Fibroblast of skin of left biceps (primary cell): ENCODE measurements around the gene ZDHHC14.
"Not testable (repeated sequence)": the region's sequence is repeated elsewhere in the genome, so short reads cannot be mapped to it uniquely, and the experiment has no call there.

Experiments
- DNase-seq, 2 experiments: peaks; one replicate each; pipeline ENCODE4 v3.0.0-alpha.2; 2013; ENCODE audit warnings: low read depth in 2 of 2

Gene ZDHHC14

DNA sequence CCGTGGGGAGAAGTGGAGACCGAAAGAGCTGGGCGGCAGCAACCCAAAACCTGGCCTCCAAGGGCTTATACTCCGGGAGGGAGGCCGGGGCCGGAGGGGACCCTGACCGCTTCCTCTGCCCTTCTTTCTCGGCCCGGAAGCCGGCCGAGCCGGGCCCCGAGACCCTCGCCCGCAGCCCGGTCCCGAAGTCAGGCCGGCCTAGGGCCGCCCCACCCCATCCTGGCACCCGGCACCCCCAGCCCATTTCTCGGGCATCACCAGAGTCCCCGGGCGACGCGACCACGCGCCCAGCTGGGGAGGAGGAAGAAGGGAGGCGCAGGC is 572 bp upstream of the ZDHHC14 start:
- DNase-seq: no peak

DNA sequence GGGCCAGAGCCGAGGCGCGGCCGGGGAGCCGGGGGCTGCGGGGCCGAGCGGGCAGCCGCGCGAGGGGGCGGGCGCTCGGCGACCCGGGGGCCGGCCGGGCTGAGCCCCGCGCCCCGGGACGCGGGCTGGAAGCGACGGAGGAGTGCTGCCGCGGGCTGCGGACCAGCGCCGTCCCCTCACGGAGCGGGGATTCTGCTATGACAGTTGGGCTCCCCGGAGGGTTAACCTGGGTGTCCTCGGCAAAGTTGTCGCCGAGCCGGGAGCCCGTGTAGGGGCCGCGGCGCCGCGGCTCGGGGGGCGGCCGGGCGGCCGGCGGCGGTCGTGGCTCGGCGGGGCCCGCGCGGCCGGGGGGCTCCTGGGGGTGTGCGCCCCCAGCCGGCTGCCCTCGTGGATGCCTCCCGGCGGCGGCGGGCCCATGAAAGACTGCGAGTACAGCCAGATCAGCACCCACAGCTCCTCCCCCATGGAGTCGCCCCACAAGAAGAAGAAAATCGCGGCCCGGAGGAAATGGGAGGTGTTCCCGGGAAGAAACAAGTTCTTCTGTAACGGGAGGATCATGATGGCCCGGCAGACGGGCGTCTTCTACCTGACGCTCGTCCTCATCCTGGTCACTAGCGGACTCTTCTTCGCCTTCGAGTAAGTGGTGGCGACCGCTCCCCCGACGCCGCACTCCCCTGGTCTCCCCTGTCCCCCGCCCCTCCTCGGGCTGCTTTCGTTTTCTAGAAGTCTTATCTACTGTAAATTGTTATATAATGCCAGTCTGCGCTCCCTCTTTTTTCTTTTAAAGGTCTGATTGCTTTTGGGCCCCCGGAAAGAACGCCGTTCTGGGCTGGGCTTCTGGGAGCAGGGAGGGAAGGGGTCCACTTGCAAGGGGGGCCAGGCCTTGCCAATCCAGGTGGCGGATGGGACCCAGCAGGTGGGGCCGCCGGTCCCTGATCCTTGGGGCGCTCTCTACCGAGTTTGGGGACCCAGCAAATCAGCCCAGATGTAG is 936 bp downstream of the ZDHHC14 start:
- peak in 1 of 2 experiments; percentile 4 for DNase-seq

DNA sequence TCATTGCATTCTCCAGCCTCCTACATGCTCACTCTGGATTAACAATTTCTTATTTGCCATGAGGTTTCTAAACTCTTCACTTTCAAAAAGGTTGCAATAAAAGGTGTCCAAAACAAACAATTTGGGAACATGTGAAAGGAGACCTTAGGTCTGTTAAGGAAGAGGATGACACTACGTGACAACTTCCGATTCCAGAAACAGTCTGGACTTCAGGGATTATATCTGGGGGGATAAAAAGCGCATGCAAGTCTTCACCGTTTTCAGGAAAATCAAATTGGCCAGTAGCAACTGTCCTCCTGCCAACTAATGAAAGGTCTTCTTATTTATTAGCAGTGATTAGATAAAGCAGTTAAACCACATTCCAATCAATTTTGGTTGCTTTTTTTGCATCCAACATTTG is 1.8 kb downstream of the ZDHHC14 start:
- no peak for DNase-seq

DNA sequence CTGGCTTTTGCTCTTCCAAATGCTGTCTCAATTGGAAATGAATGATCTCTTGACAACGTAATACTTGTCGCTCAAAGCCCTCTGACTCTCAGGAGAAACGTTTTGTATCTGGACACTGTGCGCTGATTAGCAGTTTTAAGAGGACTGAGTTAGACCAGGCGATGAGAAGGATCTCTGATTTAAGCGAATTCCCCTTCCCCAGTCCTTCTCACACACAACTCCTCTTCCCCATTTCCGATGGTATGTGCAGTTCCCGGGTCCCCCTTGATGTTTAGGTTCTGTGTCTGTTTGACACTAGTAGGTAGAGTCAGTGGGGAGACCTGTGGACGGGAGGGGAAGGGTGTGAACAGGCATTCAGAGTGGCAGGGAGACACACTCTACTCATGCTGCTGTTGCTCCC is 2.5 kb downstream of the ZDHHC14 start:
- no peak for DNase-seq

DNA sequence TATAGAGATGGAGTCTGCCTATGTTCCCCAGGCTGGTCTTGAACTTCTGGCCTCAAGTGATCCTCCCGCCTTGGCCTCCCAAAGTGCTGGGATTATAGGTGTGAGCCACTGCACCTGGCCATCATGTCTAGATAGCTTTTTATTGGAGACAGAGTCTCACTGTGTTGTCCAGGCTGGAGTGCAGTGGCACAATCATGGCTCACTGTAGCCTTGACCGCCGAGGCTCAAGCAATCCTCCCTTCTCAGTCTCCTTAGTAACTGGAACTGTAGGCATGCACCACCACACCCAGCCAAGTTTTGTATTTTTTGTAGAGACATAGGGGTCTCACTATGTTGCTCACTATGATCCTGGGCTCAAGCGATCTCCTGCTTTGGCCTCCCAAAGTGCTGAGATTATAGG is 4.0 kb downstream of the ZDHHC14 start:
- not testable (repeated sequence) for DNase-seq

DNA sequence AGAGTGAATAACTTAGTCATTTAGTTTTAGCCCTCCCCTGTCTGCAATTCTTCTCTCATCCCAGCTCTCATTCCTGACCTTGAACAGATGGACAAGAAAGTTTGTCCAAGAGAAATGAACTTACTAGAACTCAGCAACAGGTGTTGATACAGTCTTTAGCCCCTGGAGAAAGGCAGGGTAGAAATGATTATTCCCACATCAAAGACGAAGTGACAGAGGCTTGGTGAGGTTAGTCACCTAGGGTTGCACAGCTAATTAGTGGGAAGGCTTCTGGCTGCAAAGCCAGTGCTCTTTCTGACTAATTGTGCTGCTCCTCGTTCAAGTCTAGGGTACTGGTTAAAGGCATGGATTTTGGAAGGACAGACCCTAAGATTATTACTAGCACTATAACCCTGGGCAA is 4.5 kb downstream of the ZDHHC14 start:
- no peak for DNase-seq

DNA sequence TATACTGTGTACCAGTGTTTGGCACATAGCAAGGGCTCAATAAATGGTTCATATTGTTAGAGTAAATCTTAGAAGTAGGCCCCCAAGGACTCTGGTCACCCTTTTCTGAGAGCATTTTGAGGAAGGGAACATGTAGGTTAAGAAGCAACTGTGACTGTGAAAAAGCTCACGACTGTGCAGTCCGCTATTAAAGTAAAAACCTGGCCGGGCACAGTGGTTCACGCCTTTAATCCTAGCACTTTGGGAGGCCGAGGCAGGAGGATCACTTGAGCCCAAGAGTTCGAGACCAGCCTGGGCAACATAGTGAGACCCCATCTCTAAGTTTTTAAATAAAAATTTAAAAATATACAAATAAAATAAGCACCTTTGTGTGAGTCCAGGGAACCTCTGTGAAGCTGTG is 5.0 kb downstream of the ZDHHC14 start:
- DNase-seq: no peak

DNA sequence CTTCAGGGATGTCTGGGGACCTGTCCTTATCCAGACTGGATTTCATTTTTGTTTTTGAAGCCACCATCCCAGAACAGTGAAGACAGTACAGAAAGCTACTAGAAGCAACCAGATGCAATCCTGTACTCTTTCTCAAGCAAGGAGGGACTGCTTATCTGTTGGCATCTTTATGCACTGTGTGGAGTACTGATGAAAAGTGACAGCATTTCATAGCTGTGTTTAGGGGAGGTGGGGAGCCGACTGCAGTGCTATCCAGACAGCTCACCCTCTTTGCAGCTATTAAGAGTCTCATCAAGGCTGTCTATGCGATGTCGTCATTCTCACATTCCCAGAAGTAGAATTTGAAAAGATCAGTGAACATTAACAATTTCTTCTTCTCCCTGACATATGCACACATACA is 5.5 kb downstream of the ZDHHC14 start:
- no peak for DNase-seq

DNA sequence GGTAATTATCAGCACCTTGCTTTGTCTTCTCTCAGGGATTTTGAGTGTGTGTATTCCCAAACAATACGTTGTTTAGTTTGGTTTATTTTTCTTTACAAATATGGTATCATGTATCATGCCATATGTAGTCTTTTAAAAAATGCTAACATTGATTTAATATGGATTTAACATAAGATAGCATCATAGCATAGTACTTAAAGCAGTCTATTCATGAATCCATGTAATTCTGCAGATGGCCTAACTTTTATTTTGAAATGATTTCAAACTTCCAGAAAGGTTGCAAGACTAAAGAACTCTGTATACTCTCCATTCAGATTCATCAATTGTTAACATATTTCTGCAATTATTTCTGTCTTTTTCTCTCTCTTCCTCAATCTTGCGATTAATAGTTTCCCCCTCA is 7.9 kb downstream of the ZDHHC14 start:
- no peak for DNase-seq

DNA sequence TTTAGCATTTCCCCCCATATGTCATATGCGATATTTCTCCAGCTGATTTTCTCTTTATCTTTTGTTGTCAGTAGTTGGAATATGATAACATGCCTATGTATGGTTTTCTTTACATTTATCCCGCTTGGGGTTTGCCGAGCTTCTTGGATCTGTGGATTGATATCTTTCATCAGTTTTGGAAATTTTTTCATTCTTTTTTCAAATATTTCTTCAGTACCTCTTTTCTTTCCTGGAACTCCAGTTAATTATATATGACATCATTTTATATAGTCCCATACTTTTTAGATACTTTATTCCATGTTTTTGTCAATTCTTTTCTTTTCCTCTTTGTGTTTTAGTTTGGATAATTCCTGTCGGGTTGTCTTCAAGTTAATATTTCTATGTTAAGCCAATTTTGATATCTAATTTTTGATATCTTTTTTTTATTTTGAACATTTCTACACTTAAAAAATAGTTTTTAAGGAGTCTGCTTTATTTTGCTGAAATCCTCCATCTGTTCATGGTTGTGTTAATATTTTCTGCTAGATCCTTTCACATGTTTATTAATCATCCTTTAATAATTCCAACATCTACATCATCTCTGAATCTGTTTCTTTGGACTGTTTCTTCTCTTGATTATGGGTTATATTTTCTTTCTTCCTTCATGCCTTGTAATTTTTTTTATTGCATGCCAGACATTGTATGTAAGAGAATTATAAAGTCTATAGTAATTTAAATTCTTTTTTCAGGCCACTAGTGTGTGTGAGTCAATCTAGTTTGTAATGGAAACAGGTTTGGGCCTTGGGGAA is 9.5 kb downstream of the ZDHHC14 start:
- no peak for DNase-seq

DNA sequence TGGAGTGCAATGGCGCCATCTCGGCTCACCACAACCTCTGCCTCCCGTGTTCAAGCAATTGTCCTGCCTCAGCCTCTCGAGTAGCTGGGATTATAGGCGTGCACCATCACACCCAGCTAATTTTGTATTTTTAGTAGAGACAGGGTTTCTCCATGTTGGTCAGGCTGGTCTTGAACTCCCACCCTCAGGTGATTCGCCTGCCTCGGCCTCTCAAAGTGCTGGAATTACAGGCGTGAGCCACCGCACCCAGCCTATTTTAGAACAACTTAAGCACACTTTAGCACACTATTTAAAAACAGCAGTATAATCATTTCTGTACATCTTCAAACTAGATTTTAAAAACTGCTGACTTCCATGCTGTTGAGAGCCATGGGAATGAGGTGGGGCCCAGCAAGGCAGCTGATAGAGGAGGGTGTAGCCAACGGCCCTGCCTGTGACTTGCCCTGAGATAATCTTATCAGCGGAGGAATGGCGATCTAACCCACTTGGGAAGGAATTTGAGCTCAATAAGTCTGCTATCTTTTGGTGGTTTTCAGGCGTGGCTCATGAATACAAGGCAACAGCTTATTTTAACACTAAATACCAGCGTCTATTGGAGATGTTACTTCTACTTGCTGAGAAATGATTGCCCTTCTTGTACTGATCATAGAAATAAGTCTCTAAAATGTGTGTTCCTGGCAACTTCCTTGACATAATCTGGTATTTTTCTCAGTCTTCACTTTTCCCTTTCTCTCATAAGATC is 12.1 kb downstream of the ZDHHC14 start:
- no peak for DNase-seq

DNA sequence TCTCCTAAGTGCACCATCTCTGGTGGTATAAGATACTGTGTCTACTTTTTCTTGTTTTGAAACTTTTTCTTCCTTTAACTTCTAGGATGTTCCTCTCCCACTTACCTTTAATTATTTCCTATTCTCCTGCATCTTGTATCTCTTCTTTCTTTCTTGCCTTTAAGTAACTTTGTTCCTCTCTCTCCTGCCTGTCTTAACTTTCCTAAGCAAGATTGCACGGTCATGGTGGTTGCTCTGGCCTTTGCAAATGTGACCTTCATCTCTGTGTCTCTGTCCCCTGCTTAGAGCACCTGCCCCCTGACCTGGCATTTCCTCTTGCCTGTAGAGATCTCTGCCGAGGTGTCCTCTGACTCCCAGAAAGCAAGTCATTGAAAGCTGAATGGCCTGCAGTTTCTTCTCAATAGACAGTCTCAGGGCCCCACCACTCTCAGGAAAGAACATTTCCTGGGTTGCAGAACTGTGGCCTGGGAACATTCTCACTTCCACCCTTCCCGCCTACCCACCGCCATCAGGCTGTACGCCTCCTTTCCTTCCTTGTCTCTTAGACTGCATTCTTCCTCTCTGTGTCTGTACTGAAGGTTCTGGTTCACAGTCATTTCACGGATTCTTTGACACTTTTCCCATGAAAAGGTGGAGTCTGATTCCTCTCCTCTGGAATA is 12.8 kb downstream of the ZDHHC14 start:
- DNase-seq: no peak

DNA sequence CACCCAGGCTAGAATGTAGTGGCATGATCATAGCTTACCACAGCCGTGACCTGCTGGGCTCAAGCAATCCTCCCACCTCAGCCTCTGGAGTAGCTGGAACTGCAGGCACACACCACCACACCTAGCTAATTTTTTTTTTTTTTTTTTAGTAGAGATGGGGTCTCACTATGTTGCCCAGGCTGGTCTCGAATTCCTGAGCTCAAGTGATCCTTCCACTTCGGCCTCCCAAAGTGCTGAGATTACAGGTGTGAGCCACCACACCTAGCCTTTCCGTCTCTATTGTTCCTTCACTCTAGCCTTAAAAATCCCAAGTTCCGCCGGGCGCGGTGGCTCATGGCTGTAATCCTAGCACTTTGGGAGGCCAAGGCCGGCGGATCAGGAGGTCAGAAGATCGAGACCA is 14.2 kb downstream of the ZDHHC14 start:
- not testable (repeated sequence) for DNase-seq

DNA sequence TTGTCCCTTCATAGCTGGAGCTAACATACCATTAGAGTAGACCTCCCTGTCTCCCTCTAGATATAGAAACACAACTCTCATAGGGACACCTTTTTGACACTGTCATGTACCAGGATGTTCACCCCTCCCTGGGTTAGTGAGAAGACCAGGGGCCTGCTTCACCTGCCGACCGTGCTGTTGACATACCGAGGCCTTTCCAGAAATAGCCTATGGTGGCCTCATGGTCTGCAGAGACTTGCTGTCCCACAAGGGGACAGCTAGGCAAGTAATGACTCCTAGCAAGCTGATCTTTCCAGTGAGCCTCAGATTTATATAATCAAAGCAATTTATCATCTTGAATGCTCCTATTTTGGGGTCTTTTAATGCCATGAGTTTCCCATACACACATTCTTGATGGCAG is 15.0 kb downstream of the ZDHHC14 start:
- DNase-seq: no peak

DNA sequence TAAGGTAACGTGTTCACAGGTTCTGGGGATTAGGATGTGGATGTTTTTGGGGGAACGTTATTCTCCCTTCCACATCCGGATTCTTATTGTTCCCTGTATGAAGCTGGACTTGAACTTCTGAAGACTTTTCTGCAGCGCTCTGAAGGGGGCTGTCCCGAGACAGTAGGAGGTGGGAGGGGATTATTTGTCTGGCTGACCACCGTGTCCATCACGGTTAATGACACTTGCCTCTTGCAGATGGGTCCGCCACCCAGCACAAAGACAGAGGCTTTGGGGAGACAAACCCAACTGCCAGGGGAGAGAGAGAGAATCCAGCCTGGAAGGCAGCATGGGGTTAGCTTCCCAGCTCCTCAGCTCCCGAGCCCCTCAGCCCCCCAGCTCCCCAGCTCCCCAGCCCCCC is 16.7 kb downstream of the ZDHHC14 start:
- no peak for DNase-seq

DNA sequence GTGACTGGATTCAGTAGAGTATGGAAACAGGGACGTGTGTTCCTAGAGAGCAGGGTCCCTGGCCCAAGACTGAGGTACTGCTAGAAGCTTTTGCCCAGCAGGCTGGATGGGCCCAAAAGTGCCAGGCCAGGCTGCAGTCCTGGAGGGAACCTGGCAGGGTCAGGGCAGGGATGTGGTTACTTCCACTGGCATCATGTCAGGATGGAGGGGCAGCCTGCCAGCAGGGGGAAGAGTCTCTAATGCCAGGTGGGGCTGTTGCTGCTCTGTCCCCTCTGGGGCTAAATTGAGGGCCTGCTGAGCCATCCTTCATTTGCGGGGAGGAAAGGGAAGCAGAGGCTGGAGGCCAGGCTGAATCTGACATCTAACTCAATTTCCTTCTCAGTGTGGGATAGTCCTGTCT is 17.2 kb downstream of the ZDHHC14 start:
- no peak for DNase-seq

DNA sequence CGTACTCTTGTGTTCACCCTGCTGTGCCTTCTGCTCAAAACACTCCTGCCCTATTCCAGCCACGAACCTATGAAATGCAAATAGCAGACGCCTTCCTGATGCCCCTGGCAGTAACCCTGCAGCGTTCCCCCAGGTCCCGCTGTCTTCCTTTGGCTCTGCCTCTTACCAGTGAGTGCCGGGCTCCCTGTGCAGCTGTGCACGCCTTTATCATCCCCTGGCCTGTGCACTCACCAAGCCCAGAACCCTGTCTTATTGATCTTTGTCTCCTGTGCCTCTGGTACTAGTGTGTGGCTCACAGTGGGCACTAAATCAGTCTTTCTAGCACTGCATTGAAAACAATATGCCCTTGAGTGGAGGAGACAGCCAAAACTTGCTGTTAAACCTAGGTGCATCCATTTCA is 19.7 kb downstream of the ZDHHC14 start:
- DNase-seq: no peak

DNA sequence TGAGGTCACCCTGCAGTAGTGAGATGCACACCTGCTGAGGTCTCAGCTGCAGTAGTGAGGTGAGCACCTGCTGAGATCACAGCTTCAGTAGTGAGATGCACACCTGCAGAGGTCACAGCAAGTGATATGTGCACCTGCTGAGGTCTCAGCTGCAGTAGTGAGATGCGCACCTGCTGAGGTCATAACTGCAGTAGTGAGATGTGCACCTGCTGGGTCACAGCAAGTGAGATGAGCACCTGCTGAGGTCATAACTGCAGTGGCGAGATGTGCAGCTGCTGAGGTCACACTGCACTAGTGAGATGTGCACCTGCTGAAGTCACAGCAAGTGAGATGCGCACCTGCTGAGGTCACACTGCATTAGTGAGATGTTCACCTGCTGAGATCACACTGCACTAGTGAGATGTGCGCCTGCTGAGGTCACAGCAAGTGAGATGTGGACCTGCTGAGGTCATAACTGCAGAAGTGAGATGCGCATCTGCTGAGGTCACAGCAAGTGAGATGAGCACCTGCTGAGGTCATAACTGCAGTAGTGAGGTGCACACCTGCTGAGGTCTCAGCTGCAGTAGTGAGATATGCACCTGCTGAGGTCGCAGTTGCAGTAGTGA is 20.8 kb downstream of the ZDHHC14 start:
- no peak for DNase-seq

DNA sequence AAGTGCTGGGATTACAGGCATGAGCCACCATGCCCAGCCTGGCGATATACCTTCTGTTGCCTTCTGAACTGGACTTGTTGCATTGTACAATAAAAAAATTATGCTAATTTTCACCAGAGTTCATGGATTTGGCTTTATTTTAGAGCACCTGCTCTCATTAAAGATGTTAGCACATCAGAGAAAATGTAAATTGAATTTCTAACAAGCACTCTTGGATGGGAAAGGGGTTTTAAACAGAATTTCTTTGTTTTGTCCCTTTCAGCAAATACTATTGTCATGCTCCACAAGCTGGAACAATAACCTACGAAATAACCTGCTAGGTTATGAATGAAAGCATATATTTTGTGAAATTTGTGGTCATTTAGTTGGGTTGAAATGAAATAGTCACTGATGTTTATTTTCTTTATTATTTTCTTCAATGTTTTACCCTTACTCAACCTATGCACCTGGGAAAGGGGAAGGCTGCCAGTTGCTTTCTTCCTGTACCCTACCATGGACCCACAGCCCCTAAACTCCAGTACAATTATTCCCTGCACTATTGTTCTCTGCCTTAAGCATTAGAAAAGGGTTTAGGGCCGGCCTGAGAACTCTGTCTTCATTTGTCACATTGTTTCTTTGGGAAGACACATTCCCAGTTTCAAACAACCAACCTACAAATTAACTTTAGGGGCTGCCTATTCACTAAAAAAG is 22.2 kb downstream of the ZDHHC14 start:
- no peak for DNase-seq

DNA sequence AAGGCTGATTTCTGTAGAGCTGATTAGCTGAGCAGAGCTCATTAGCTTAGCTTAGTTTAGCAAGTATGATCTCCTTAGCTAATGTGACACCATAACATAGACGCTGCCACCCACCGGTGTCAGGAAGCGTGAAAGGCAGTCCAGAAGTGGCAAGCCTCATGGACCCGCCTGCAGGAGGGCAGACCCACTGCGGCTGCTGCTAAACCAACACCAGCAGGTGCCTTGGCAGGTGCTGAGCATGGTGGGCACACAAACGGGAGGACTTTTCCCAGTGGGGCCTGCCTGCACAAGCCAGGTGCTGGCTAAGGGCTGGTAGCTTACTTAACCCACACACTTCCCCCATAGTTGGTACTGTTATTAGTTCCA is 22.7 kb downstream of the ZDHHC14 start:
- no peak for DNase-seq

DNA sequence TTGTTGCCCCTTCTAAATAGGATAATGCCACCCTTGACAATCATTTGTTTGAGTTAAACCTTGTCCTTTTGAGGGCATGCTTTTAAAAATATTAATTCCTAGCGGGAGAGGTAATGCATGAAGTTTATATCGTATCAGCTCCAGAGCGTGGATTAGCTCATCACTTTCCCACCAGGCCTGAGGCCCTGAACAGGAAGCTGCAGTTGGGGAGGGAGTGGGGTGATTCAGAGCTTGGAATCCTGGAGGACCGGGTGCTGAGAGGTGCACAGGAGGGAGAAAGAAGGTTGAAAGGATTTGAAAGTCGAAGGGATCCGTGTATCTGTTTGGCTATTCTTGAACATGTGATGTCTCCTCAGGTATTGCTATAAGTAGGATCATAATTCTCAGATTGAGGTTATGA is 25.0 kb downstream of the ZDHHC14 start:
- DNase-seq: peak in 1 of 2 experiments; percentile 1
